ENCODE data around the gene MYL7. TPM values are rescaled to one million over a fixed set of nuclear protein-coding genes. Genes with fewer than 3 reads are reported as not detected.

Gene MYL7
- total RNA-seq, 1 donor from 2014 or later = 1.2 TPM

DNA sequence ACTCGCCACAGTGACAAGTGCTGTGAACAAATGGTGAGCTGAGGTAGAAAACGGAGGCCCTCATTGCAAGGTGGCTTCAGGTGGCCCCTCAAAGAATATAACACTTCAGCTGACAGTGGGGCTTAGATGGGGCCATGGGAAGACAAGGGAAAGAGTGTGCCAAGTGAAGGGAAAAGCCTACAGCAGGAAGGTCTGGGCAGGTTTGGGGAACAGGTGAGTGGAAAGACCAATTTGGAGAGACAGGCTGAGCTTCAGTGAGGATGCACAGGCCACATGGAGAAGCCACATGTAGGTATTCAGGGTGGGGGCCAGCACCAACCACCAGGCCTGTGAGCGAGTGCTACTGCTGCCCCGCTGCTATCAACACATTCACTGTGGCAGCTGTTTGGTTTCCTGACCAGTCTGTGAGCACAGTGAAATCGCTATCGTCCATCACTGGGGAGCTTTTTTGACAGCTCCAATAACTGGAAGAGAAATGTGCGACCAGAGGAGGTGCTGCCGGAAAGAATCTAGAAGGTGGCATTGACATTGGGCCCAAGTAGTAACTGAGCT, 21.2 kb downstream of the MYL7 start:
- Histone ChIP-seq H3K36me3 (ENCODE audit: control insufficient read depth, insufficient read depth, low read length) (peaks cover 2% of the 10 kb centered on the region), H3K4me3 (ENCODE audit: low read depth, low read length) (no peak overlapping the region), H3K27me3 (ENCODE audit: control insufficient read depth, insufficient read depth, low read length) (no peaks in the 10 kb centered on the region)
- TF ChIP-seq CTCF (IDR thresholded peaks at IDR 0.05; ENCODE audit: insufficient read depth, low read length, poor library complexity, severe bottlenecking) = no peak
- no peak for DNase-seq (ENCODE audit: low read depth)

DNA sequence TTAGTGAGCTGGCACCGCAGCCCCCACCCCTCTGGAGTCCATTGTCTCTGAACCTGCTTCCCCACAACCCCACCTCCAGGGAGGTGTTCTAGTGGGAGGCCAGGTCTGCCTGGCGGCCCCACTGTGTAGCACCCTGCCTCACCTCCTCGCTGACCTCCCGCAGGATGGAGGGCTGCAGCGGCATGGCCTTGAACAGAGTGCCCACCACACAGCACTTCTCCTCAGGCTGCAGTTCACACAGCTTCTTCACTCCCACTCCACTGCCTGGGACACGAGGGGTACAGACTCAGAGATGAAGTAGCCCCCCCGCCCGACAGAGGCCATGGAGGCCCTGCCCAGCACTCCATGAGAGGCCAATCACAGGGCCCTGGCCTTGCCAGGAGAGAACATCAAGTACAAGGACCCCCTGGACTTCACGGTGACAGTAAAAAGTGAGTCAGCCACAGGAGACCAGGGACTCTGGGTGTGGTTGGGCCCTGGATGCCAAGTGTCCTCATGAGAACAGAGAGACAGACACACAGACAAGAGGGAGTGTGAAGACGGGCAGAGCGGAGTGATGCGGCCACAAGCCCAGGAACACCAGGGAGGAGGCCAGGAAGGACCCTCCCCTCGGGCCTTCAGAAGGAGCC, 23.2 kb downstream of the MYL7 start:
- Histone ChIP-seq H3K27me3 (ENCODE audit: control insufficient read depth, insufficient read depth, low read length) (no peaks in the 10 kb centered on the region), H3K4me3 (ENCODE audit: low read depth, low read length) (no peak overlapping the region), H3K36me3 (ENCODE audit: control insufficient read depth, insufficient read depth, low read length) (peaks cover 2% of the 10 kb centered on the region)
- DNase-seq (ENCODE audit: low read depth) = no peak
- TF ChIP-seq CTCF (IDR thresholded peaks at IDR 0.05; ENCODE audit: insufficient read depth, low read length, poor library complexity, severe bottlenecking) = no peak

DNA sequence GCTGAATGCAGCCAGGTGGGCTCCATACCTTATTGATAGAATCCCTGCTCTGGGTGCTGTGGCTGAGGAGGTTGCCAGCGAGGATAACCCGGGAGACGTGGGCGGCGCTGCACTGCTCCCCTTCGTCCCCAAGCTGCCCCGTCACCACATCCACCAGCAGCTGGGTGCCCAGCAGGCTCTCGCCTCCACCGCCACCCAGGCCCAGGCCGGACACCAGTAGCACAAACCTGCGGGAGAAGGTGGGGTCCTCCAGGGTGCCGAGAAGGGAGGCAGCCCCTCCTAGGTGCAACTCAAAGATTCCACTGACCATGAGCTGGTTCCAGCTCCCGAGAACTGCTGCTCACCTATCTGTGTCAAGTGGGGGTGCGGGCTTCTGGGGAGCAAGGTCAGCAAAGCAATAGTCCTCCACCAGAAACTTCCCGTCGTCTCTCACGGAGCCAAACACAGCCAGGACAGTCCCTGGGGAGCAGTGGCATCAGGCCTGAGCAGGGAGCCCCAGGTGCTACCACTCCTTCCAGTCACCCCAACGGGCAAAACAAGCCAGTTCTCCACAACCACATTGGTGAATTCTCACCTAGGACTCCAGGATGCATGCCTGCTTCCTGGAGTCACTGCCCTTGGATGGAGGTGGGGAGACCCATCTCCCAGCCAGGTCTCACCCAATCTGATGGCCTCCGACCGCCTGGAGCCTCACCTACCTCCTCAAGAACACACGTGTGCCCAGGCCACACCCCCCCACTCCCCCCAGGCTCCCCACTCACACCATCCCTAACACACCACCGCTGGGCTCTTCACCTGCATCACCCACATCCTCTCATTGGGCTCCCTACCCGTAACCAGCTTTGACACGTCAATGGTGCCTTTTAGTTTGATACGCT, 24.1 kb downstream of the MYL7 start:
- Histone ChIP-seq H3K27me3 (ENCODE audit: control insufficient read depth, insufficient read depth, low read length) (no peaks in the 10 kb centered on the region), H3K36me3 (ENCODE audit: control insufficient read depth, insufficient read depth, low read length) (peaks cover 2% of the 10 kb centered on the region), H3K4me3 (ENCODE audit: low read depth, low read length) (no peak overlapping the region)
- no peak for DNase-seq (ENCODE audit: low read depth)
- TF ChIP-seq CTCF (IDR thresholded peaks at IDR 0.05; ENCODE audit: insufficient read depth, low read length, poor library complexity, severe bottlenecking) = no peak

DNA sequence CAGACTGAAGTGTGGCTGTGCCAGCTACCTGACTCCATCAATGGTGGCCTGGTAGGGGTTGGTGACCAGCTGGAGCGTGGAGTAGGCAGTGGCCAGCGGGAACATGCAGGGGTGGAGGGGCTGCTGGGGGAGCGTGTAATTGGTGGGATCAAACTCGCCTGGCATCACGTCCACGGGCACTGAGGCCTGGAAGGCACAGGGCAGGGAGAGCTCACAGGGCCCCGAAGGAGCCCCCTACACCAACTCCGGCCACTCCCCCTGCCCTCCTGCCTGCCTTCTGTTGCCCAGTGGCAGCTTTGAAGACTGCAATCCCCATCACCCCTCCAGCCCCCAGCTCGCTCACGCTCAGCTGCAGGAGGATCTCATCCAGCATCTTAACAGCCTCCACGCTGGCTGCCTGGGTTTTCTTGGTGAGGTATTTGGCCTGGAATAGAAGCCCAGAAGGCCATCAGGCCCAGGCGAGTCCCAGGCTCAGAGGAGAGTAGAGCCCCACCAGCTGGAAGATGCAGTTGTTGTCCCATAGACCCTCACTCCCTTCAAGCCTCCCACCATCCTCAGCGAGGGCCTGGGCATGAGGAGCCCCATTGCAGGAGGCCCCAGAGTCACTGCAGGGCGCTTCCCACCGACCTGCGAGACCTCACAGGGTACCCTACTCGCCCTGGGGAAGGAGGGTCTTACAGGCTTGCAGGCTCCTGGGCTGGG, 24.9 kb downstream of the MYL7 start:
- DNase-seq (ENCODE audit: low read depth) = no peak
- no peak for TF ChIP-seq CTCF (IDR thresholded peaks at IDR 0.05; ENCODE audit: insufficient read depth, low read length, poor library complexity, severe bottlenecking)
- Histone ChIP-seq H3K4me3 (ENCODE audit: low read depth, low read length) (no peak overlapping the region), H3K36me3 (ENCODE audit: control insufficient read depth, insufficient read depth, low read length) (peaks cover 2% of the 10 kb centered on the region), H3K27me3 (ENCODE audit: control insufficient read depth, insufficient read depth, low read length) (no peaks in the 10 kb centered on the region)

GRCh38 chr7:44114586-44115310, 26.4 kb downstream of the MYL7 start:
- no peaks in the 10 kb centered on the region for H3K27me3 ChIP-seq (ENCODE audit: control insufficient read depth, insufficient read depth, low read length)
- peaks cover 3% of the 10 kb centered on the region for H3K36me3 ChIP-seq (ENCODE audit: control insufficient read depth, insufficient read depth, low read length)
- TF ChIP-seq CTCF (IDR thresholded peaks at IDR 0.05; ENCODE audit: insufficient read depth, low read length, poor library complexity, severe bottlenecking) = no peak
- no peak for DNase-seq (ENCODE audit: low read depth)
- H3K4me3 ChIP-seq (ENCODE audit: low read depth, low read length) = no peak overlapping the region
